Measurements from ENCODE around the gene CNTN5.

Gene CNTN5

GRCh38 chr11:99973993-99974392 is 953.2 kb downstream of the CNTN5 start (continued):
- TF ChIP-seq, protein P1, sequence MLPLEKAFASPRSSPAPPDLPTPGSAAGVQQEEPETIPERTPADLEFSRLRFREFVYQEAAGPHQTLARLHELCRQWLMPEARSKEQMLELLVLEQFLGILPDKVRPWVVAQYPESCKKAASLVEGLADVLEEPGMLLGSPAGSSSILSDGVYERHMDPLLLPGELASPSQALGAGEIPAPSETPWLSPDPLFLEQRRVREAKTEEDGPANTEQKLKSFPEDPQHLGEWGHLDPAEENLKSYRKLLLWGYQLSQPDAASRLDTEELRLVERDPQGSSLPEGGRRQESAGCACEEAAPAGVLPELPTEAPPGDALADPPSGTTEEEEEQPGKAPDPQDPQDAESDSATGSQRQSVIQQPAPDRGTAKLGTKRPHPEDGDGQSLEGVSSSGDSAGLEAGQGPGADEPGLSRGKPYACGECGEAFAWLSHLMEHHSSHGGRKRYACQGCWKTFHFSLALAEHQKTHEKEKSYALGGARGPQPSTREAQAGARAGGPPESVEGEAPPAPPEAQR (tag by site-specific recombination; IDR thresholded peaks at IDR 0.05), result no peak
- no peak for TF ChIP-seq ZNF768 (tag by site-specific recombination; IDR thresholded peaks at IDR 0.05)
- TF ChIP-seq ZNF501 (tag by site-specific recombination; IDR thresholded peaks at IDR 0.05), result no peak
- no peak for TF ChIP-seq ZNF792 (tag by site-specific recombination; IDR thresholded peaks at IDR 0.05)

- TF ChIP-seq ZNF175 (tag by site-specific recombination; IDR thresholded peaks at IDR 0.05) (no peak), ZNF654 (tag by site-specific recombination; IDR thresholded peaks at IDR 0.05; ENCODE audit: low read depth) (no peak), SP2 (tag by site-specific recombination; IDR thresholded peaks at IDR 0.05) (no peak), HOXD13 (CRISPR knock-in tag; IDR thresholded peaks at IDR 0.05; ENCODE audit: borderline replicate concordance) (no peak), ZNF350 (tag by site-specific recombination; IDR thresholded peaks at IDR 0.05) (no peak), ZNF404 (tag by site-specific recombination; IDR thresholded peaks at IDR 0.05) (no peak), SALL2 (tag by site-specific recombination; IDR thresholded peaks at IDR 0.05; ENCODE audit: borderline replicate concordance) (no peak), ZNF302 (tag by site-specific recombination; IDR thresholded peaks at IDR 0.05; ENCODE audit: low read depth) (no peak), CTCF (tag by site-specific recombination; IDR thresholded peaks at IDR 0.05) (no peak), SCRT1 (tag by site-specific recombination; IDR thresholded peaks at IDR 0.05; ENCODE audit: borderline replicate concordance) (no peak), ZNF558 (tag by site-specific recombination; IDR thresholded peaks at IDR 0.05) (no peak), ZNF174 (tag by site-specific recombination; IDR thresholded peaks at IDR 0.05) (no peak), ZNF629 (tag by site-specific recombination; IDR thresholded peaks at IDR 0.05) (no peak), ZSCAN5A (tag by site-specific recombination; IDR thresholded peaks at IDR 0.05) (no peak), ZNF548 (tag by site-specific recombination; IDR thresholded peaks at IDR 0.05) (no peak), IKZF3 (tag by site-specific recombination; IDR thresholded peaks at IDR 0.05) (no peak), KLF9 (tag by site-specific recombination; IDR thresholded peaks at IDR 0.05; ENCODE audit: low read depth) (no peak)
- POLR2A ChIA-PET, result no interaction called here
- CTCF ChIA-PET, result no interaction called here
- Histone ChIP-seq H3K4me1 (ENCODE audit: control insufficient read depth, insufficient read depth, low read length) (no peaks in the 10 kb centered on the region), H3K27ac (ENCODE audit: extremely low read depth, low read depth, low read length) (no peak overlapping the region), H3K9me3 (ENCODE audit: control insufficient read depth, insufficient read depth, low read depth, low read length) (no peaks in the 10 kb centered on the region), H3K36me3 (ENCODE audit: control insufficient read depth in 2 of 2, insufficient read depth in 1 of 2, low read length in 2 of 2) (no peaks in the 10 kb centered on the region), H3K4me3 (ENCODE audit: low read depth, low read length) (no peak overlapping the region)
These were observed 958.3 kb downstream of the CNTN5 start for GRCh38 chr11:99979042-99979441.

All from HEK293 (cell line).